HuH-7.5 (cell line): ENCODE measurements around the gene GRM4.
"Not testable (repeated sequence)": the region's sequence is repeated elsewhere in the genome, so short reads cannot be mapped to it uniquely, and the experiment has no call there.

Experiments used
- DNase-seq: peaks from one replicate; pipeline ENCODE4 v3.0.0; 2011; ENCODE audit warnings: low spot score

Gene GRM4

DNA sequence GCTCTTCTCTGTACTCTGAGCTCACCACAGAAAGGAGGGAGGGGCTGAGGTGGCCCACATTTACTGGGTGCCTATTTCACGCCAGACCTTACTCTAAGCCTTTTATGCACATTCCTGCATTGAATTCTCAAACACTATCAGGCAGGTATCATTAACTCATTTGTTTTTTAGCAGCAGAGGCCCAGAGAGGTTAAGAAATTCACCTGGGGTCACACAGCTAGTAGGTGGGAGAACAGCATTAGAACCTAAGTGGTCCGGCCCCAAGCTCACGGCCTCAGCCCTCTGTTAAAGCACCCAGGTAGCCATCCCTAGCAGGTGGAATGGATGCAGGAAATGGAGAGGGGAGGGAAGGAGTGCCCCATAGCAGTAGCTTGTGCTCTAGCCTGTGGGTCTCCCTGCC is 84.5 kb downstream of the GRM4 start:
- no peak for DNase-seq

DNA sequence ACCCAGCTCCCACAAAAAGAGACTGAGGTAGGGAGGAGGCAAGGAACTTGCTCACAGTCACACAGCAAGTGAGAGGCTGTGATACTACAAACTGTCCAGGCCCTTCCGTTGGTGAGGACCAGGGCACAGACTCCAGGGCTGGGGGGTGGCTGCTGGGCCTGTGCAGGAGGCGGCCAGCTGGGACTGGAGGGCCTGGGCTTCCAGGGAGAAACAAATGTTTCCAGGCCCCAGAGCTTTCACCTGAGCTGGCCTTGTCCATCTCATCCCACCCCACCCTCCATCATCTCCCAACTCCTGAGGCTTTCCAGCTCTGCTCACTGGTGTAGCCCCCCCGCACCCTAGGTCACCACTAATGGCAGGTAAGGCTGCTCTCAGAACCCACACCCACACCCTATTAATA is 86.0 kb downstream of the GRM4 start:
- DNase-seq = no peak

GRCh38 chr6:34059136-34059731 is 86.7 kb downstream of the GRM4 start:
- no peak for DNase-seq

GRCh38 chr6:34057790-34058189 is 88.1 kb downstream of the GRM4 start:
- DNase-seq = no peak

DNA sequence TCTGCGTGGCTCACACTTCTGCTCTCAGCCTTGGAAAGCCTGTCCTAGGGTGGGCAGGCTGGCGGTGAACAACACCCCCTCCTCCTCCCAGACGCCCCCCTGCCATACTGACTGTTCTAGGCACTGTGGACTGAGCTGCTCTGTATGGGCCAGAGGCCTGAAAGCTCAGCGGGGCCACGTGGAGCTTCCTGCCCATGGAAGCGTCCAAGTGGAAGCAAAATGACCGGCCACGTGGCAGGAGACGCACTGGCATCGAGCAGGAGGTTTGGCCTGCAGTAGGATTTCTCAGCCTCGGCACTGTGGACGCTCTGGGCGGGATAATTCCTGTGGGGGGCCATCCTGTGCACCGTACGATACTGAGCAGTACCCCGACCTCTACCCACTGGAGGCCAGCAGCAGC is 88.7 kb downstream of the GRM4 start:
- no peak for DNase-seq

DNA sequence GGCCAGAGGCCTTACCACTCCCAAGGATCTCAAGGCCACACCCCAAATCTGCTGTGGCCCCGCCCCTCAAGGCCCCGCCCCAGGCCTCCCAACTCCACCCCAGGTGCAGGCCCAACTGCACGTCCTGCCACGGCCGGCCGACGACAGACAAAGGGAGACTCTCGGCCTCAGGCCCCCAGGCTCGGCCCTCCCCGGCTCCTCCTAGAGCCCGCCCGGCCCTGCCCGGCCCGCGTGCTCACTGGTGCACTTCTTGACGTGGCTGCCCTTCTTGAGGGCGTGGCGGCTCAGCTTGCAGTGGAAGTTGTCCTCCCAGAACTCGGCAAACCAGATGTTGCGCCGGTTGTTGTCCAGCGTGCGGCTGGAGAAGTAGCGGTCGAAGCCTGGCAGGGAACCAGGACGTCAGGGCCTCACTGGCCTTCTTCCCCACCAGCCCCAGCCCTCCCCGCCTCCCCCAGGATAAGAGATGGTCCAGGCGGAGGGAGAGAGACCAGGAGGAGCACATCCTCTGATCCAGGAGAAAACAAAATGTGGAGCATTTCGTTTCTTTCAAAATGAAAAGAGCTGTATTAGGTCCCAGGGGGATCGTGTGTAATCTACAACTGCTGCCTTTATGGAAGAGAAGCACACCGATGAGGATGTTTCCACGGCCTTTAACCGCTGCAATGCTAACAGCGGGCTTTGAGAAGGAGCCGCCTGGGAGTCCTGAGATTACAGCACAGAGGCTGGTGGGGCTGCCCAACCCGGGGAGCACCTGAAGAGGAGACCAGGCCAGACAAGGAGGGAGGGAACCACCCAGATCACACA is 89.4 kb downstream of the GRM4 start:
- DNase-seq = peak; percentile 26

DNA sequence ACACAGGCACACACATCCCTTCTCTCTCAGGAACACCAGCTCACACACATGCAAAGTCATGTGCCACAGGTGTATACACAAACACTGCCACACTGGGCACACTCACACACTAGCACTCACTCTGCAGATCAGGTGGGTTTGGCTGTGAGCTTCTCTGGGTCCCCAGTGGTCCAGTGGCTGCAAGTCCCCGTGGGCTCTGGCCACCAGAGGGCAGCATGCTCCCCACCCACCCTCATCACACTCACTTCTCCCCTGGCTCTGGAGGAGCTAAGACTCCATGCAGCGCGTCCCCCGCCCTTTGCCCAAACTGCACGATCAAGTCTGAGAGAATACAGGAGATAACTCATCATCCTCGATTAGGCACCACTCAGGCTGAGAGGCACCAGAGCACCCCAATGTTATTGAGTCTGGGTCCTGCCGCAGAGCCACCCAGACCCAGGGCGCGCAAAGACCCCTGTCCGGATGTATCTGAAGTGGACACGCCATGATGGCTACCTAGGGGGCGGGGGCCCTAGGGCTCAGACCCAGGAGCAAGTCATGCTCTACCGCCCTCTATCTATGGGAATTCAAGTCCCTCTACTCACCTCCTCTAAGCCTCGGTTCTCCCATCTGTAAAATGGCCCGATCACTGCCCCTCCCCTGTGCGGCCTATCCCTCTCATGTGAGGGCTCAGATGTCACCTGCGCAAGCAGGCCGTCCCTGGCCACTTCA is 90.5 kb downstream of the GRM4 start:
- DNase-seq = peak; percentile 73

GRCh38 chr6:34053721-34054120 is 92.2 kb downstream of the GRM4 start:
- DNase-seq = no peak

GRCh38 chr6:34052918-34053608 is 92.8 kb downstream of the GRM4 start:
- no peak for DNase-seq

- DNase-seq = no peak
Measured at GRCh38 chr6:34052071-34052825, 93.6 kb downstream of the GRM4 start.

DNA sequence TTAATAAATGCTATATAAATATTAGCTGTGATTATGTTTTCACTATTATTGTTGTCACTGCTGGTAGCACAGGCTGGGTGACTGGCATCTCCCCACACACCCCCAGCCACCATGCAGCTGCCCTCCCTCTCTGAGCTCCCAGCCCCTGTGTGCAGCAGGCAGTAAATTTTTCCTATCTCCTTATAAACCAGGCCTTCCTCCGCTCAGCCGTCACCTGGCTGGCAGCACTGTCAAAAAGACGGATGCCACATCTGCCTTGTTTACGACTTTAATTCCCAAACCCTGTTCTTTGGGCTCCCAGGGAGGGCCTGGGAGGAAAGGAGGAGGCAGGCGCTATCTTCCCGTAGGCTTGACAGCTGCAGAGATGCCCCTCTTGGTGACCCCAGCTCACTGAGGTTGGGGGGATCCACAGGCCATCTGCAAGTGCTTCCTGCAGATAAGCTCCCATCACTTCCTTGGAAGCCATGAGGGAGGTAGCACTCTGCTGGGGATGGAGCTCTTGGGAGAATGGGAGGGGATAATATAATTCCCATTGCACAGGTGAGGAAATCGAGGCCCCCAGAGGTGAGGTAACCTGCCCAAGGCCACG is 94.5 kb downstream of the GRM4 start:
- DNase-seq = no peak

DNA sequence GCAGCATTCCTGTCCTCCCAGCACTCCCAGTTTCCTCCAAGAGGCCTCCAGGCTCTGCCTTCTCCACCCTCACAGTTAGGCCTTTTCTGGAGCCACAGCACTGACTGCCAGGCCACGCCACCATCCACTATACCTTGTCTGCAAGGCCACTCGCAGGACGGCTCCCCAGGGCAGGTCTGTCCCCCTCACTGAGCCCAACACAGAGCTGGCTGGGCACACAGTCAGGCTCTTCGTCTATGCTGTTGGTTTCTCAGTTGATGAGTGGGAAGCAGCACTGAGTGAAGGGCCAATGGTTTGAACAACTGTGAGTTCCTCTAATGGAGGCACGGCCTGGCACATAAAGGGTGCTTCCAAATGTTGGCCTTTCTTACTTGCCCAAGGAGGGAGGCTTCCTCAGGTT is 95.2 kb downstream of the GRM4 start:
- no peak for DNase-seq

- DNase-seq = no peak
Measured at GRCh38 chr6:34049395-34050342, 96.2 kb downstream of the GRM4 start.

DNA sequence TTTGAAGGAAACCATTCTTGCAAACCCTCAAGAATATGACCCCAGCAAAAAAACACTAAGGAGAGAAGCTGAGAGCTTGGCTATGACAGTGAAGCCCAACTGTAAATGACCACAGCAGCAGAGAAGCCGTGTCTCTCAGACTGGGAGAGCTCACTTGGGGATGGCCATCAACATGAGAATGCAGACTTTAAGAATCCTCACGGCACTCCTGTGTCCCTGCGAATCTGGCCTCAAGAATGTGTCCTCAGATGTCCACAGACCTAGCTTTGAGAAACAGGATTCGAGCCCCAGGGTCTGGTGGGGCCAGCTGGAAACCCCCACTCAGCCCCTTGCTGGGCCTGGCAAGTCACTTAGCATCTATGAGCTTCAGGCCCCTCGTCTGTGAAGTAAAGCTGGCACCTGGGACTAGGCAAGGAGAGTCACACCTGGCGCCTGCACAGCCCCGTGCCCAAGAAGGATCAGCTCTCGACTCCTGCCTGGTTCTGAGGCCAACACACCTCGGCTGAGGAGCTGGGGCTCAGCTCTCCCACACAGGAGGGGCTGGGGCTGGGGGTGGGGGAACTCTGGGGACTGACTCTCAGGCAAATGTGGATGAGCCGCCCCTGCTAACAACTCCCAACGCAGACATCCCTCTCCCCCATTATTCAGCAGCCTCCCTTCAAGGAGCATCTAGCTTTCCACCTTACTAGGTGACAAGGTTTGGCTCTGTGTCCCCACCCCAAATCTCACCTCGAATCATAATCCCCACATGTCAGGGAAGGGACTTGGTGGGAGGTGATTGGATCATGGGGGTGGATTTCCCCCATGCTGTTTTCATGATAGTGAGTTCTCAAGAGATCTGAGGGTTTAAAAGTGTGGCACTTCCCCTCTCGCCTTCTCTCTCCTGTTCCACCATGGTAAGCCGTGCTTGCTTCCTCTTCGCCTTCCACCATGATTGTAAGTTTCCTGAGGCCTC is 97.7 kb downstream of the GRM4 start:
- DNase-seq = no peak

- DNase-seq = no peak
Measured at GRCh38 chr6:34046617-34047016, 99.3 kb downstream of the GRM4 start.

GRCh38 chr6:34045771-34046170 is 100.1 kb downstream of the GRM4 start:
- DNase-seq = no peak

DNA sequence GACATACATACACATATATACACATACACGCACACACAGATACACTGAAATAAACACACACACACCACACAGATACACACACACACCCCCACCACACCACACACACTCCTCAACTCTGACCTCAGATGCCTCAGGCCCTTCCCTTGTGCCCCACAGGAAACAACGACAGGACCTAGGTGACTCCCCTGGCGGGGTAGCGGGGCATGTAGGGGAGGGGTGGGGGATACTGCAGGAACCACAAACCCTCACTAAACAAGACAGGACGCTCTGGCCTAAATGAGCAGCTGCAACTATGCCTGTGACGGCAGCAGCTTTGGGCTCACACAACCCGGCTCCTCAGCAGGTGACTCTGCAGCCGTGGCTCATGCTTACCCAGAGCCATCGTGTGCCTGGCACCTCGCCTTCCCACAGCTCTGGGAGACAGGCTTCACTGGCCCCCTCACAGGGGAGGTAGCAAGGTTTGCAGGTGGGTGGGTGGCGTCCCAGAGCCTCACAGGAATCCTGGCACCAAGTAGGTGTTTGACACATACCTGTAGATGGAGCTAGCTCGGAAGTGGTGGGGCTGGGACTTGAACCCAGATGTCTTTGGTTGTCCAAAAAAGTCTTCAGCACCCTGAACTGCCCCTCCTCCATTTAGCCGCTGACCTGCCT is 100.8 kb downstream of the GRM4 start:
- DNase-seq = no peak

GRCh38 chr6:34043359-34043758 is 102.5 kb downstream of the GRM4 start:
- no peak for DNase-seq

- DNase-seq = not testable (repeated sequence)
Measured at GRCh38 chr6:34041998-34042397, 103.9 kb downstream of the GRM4 start.
